Measurements from ENCODE around the gene NRG3.

The NRG3 gene

DNA sequence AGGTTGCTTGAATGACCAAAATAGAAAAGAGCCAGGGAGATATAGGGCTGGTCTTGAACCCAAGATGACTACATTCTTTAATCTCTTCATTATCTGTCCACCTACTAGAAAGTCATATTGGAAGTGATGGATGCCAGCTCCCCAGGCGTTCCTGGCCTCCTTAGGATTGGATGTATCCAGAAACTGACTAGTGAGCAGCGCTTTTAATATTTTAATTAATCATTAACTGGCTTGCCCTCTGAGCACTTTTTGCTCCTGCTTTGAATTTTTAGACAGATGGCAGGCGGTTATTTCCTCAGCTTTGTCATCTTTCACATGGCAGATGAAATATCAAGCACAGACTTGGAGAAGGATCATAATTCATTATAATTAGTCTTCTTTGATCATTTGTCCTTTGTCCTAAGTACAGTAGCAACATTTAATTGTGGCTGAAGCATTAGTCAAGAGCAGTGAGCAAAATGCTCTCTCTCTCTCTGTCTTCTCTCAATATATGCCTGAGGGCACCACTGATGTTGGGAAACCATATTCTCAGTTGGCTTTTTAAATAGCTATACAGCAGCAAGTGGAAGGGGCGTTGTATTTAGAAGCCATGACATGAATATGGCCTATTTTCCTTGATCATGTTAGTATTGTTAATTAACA is 588.0 kb downstream of the NRG3 start:
- in situ Hi-C loops (cut with HindIII; ENCODE audit: low sequenced_read_pairs) = no loop called here

DNA sequence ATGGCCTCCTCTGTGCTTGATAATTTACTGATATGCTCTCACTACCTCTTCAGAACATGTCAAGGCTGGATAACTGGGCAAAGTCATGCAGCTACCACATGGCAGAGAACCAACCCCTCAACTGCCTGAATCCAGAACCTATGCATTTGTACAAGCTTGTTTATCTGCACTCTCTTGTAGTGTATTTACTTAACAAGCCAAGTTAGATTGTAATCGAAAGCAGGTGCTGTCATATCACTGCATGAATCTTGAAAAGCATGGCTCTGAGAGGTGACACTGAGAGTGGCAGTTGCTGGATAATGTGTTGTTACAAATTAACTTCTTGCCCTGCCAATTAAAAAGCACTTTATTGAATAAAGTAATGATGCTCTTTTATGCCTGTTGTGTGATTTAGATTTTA is 588.6 kb downstream of the NRG3 start:
- in situ Hi-C loops (cut with HindIII; ENCODE audit: low sequenced_read_pairs) = no loop called here

DNA sequence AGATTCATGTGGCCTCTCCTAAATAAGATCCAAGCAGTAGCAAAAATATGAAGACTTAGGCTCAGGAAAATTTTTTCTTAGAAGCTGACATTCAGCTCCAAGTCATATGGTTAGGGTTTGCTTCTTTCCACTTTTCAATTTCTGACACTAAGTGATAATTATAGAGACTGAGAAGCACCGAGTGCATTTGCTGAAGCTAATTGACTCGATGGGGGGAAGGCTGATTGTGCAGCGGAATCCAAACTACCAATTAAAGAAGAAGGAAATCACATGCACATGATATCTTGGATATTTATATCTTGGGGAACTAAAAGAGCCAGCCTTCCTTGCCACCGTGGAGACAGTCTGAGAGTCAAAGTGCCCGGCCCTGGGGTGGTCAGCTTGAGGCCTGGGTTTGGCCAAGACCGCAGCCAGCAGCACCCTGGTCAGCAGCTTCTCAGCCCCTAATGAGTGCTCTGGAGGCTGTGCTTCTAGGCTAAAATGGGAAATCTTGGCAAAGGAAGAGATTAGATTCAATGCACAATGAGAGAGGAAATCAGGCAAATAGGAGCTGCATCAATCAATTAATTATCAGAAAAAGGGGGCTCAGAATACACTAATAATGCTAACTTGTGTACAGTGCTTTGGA is 589.3 kb downstream of the NRG3 start:
- in situ Hi-C loops (cut with HindIII; ENCODE audit: low sequenced_read_pairs) = no loop called here

DNA sequence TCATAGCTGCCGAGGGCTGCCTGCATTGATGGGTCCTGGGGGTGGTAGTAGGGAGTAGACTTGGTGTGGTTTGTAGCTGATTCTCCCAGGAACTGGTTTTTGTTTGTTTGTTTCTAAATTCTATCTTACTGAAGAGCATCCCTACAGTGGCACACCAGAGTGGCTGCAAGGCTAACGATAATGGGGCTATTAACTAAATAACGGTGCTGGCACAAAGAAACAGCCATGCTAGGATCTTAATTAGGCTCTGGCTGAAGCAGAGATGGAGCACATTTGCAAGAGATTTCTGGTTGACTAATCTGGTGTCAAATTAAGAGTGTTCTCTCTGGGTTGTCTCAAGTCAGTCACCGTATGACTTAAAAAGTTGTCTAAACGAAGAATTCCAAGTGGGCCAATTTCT is 590.0 kb downstream of the NRG3 start:
- in situ Hi-C loops (cut with HindIII; ENCODE audit: low sequenced_read_pairs) = no loop called here

DNA sequence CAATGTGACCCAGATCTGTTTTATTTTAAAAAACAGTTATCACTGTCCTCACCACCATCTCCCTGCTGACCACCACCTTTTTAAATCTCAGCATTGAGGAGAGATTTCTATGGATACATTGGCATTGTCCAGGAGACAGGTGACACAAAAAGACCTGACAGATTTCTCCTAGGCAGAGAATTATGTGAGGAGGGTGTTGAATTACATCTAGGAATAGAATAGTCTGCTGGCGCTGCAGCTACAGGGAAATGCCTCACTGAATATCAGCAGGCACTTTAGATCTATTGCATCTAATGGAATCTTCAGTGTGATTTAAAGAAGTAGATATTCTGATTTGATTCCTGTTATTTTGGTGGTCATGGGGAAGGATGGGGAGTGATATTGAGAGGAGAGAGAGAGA is 593.5 kb downstream of the NRG3 start:
- in situ Hi-C loops (cut with HindIII; ENCODE audit: low sequenced_read_pairs) = no loop called here

DNA sequence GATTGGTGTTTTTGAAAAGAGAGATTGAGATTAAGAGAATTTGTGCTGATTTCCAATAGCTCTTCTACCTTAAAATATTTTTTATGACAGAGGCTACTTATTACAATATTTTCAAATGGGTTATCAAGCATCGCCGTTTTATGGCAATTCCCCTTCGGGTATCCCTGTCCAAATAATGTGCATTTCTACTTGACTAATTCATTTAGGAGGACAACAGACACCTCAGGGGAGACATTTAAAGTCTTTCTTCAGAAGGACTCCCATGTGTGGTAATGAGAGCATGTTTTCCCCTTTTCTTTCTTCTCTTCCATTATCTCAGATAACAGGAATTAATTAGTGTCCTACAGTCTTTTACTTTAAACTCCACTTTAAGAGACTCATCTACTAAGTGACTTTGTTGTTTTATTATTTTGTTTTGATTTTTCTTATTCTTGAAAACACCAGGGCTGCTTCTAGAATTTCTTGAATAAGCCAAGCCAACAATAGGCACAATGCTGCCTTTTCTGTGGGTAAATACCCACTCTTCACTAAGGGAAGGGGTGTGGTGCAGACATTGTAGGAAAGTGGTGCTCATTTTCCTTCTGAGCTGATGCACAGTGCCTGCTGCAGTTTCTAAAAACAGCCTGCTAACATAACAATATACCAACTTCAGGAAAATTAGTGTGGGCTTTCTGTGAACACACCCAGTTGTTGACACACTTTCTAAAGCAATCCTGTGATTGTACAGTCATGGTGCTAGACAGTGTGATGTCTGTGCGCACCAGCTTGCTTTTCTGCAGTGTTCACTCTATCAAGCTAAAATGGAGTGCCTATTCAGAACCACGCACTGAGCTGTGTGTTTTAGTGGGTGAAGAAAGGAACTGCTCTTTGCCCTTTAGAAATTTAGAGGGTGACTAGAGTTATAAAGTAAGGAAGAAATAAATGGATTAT is 597.7 kb downstream of the NRG3 start:
- in situ Hi-C loops (cut with HindIII; ENCODE audit: low sequenced_read_pairs) = no loop called here

DNA sequence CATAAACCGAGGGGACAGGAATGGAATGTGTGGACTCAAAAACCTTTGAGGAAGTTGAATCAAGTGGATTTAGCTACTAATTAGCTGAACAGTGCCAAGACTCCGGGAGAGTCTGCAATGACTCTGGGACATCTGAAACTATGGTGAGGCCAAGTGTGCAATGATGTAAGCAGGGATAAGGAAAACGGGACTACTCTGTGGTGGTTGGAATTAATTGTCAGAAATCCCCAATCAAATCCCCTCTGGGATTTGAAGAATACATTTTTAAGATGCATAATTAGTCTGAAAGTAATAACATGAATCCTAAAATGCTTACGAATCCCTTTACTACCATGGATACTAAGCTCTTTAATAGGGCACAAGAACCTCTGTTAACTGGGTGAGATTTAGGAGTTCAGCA is 602.8 kb downstream of the NRG3 start:
- in situ Hi-C loops (cut with HindIII; ENCODE audit: low sequenced_read_pairs) = no loop called here

DNA sequence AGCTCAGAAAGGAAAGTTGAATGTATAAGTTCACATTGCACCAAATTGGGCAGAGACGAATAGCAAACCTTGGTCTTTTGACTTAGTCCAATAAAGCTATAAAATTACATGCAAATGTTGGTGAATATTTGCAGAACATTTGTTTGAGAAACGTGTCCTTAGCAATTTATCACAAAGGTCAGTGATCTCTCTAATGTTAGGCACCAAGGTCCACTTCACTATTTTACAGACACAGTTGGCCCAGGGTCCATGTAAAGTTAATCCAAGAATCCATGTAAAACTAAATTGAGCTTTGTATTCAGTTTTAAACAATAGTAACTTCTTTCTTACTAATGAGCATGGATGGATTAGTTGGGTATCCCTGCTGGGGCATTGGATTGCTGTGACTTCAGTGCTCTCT is 617.7 kb downstream of the NRG3 start:
- in situ Hi-C loops (cut with HindIII; ENCODE audit: low sequenced_read_pairs) = no loop called here

DNA sequence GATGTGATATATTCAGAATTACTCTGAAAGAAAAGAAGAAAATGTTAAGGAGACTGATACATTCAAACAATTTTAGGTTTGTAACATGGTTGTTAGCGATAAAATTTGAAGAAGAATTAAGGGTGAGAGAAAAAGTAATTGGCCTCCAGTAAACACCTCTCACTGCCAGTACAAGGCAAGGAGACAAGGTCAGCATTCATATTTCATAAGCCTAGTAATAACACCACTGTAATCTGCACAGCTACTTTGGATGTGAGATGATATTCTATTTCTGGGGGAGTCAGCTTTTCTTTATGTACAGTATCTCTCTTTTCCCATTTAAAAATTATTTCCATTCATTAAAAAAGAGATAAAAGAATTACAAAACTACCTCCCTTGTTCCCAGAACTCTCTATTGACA is 621.1 kb downstream of the NRG3 start:
- in situ Hi-C loops (cut with HindIII; ENCODE audit: low sequenced_read_pairs) = no loop called here

DNA sequence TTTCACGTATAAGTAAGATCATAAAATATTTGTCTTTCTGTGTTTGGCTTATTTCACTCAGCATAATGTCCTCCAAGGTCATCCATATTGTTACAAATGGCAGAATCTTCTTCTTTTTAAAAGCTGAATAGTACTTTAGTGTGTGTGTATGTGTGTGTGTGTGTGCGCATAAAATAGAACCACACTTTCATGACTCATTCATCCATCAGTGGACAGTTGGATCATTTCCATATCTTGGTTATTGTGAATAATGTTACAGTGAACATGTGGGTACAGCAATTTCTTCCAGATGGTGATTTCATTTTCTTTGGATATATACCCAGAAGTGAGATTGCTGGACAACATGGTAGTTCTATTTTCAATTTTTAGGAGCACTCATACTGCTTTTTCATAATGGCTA is 622.4 kb downstream of the NRG3 start:
- in situ Hi-C loops (cut with HindIII; ENCODE audit: low sequenced_read_pairs) = no loop called here

DNA sequence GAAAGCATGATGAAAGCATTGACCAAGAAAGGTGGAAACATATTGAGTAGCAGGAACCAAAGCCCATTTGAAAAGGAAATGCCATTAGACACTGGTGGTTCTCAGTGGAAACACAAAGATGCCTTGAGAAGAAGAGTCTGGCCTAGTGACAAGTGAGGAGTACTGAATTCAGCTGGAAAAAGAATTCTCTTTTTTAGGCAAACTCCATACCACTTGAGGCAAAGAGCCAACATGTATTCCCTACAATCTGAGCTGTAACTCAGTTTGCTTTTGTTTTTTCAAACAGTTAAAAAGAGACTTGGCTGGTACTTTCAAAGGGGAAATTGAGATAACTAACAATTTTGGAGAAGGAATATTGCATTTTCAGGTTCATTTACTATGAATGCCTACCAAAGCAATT is 624.0 kb downstream of the NRG3 start:
- in situ Hi-C loops (cut with HindIII; ENCODE audit: low sequenced_read_pairs) = no loop called here

DNA sequence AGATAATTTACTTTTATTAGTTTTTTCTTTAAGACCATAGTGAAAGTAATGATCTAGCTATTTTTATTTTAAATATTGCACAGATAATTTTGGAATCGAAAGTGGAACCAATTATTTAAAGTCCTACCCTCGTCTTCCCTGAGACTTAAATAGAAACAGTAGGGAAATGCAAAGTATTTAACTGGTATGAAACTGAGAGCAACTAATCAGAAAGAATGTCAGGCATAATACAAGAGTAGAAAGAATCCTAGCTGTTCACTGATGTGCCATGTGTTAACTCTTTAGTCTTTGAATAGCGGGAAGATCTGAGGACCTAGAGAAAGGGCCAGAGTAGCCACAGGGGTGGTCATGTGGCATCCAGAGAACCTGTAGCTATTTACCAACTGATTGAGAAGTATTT is 630.0 kb downstream of the NRG3 start:
- in situ Hi-C loops (cut with HindIII; ENCODE audit: low sequenced_read_pairs) = no loop called here

DNA sequence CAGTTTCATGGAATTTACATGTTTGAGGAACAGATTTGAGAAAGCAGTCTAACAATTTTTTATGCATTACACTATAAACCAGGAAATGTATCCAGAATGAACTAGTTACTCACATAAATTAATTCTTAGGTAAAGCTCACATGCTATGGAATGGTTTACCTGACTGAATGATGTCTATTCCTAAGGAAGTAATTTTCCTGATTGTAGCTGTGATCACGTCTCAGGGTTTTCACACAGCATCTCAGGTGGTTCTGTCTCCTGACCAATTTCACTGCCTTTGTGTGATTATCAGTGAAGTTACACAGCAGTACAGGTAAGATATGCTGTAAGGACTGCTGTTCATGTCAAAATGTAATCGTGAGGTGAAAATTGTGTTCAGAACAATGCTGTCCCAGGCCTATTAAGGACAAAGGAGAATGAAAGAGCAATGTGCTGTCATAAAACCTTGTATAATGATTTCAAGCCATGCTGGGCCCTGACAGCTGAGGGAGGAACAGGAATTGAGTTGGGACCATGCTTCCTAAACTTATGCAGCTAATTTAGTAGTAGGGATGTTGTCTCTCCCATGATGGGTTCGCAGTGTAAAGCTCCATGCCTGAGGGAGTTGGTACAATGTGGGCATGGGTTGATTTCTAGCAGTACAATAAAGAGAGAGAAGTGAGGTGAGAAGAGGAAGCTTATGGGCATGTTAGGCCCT is 631.8 kb downstream of the NRG3 start:
- in situ Hi-C loops (cut with HindIII; ENCODE audit: low sequenced_read_pairs) = no loop called here

DNA sequence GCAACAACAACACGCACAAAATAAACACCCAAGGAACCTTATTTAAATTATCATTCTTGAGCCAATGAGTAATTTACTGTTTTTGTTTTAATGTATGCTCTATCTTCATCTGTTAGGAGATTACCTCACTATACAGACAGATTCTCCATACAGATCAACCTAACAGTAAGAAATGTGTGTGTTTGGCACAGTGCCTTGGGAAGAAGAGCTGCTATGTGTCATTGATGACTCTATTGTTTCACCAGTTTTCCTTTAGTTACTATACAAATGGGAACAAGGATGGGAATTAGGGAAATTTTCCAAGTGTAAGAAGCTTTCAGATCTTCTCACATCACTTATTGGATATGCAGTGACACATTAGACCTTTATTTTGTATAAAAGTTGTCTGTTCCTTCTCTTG is 640.3 kb downstream of the NRG3 start:
- in situ Hi-C loops (cut with HindIII; ENCODE audit: low sequenced_read_pairs) = no loop called here

DNA sequence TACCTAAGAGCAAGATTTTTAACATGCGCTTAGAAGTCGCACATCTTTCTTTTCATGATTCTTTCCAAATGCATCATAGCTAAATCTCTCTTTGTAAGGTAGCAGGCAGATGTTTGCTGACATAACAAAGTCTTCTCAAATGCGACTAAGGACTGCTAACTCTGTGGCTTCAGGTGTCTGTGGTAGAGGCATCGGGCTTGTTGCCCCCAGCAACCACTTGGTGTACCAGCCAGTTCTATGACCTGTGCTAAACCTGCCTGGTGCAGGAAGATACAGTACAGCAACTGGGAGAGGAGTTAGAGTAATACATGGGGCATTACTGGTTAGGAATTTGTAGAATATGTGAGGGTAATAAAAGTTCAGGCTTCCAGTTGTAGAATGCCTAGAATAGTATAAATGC is 654.1 kb downstream of the NRG3 start:
- in situ Hi-C loops (cut with HindIII; ENCODE audit: low sequenced_read_pairs) = no loop called here

DNA sequence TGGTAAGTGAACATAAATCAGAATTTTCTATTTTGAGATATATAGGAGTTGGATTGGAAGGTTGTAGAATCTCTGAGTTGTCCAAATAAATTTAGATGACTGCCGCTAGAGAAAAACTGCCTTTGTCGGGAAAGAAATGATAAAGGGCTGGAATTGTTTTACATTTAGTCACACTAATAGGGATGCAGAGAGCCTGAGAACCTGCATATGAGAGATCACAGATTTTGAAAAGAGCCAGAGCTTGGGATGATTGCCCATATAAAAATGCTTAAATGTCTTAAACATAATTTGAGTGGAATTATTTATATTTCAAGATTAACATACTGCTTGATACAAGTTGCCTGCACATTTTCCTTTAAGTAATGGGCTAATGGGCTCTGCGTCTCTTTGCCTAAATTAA is 660.5 kb downstream of the NRG3 start:
- in situ Hi-C loops (cut with HindIII; ENCODE audit: low sequenced_read_pairs) = no loop called here

DNA sequence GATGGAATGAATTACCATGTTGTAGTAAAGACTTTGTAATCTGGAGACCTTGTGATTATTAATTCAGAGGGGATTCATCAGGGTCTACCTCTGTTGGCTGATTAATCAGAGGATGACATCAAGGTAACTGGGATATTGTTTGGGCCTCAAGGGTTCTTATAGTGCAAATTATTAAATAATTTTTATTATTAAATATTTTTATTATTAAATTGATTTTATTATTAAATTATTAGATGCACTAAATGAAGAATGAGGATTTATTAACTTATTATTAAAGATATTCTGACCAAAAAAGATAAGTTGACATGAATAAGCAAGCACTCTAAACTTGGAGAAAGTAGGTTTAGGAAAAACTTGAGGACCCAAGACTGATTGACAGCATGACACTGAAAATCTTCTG is 661.7 kb downstream of the NRG3 start:
- in situ Hi-C loops (cut with HindIII; ENCODE audit: low sequenced_read_pairs) = no loop called here

DNA sequence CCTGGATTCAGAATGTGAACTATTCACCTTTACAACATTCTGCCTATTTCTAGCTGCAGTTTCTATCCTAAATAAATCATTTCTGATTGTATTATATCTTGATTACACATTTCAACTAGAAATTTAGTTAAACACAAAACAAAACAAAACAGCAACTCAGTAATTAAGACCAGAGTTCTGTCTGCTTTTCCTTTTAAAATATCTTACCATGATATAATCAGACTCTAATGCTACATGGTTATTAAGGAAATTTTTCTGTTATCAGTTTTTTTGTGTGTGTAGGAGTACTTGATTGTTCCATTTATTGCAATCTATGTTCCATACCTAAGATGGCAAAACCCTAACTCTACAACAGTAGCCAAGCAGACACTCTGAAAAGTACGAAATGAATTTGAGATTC is 663.3 kb downstream of the NRG3 start:
- in situ Hi-C loops (cut with HindIII; ENCODE audit: low sequenced_read_pairs) = no loop called here

DNA sequence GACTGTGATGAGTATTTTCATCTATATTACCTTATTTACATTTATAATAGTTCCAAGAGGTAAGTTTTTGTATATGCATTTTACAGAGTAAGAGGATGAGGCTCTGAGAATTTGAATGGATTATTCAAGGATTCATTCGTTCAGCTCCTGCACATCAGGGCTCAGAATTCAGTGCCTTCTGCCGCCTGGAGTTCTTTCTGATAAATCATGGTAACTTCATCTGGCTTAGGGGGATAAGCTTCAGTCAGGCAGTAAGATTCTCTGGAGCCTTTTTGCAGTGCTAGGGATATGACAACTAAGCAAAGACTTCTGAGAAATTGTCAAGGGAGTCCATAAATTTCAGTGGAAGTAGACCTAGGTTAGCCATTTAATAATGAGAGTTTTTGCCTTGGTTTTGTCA is 668.6 kb downstream of the NRG3 start:
- in situ Hi-C loops (cut with HindIII; ENCODE audit: low sequenced_read_pairs) = no loop called here

DNA sequence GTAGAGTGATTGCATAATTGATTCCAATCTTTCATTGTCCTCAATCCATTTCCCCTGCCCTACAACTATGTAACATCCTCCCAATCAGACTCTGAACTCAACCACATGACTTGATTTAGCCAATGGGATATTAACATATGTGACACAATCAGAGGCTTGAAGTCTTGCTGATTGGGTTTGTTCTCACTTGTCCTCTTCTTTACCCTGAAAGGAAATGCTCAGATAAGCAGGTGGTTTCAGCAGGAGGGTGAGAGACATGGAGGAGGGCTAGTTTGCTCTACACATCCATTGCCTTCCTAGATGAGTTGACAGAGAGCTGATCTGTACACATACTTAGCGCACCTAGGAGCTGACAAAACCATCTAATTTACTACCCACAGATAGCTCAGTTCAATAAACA is 669.4 kb downstream of the NRG3 start:
- in situ Hi-C loops (cut with HindIII; ENCODE audit: low sequenced_read_pairs) = no loop called here

DNA sequence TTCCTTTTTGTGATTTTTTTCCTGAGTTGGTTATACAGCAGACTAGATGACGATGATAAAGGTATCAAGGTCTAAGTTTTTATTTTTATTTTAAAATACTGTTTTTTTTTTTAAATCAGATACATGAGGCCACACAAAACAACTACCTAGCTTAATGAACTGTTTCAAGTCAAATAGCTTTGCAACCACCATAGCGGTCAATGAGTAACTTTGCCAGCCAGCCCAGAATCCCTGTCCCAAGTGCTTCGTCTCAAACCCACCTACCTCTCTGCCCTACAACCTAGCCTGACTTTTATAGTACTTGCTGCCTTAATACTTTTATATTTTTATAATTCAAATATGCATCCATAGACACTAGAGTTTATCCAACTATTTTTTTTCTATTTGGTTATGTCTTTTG is 676.5 kb downstream of the NRG3 start:
- in situ Hi-C loops (cut with HindIII; ENCODE audit: low sequenced_read_pairs) = no loop called here

DNA sequence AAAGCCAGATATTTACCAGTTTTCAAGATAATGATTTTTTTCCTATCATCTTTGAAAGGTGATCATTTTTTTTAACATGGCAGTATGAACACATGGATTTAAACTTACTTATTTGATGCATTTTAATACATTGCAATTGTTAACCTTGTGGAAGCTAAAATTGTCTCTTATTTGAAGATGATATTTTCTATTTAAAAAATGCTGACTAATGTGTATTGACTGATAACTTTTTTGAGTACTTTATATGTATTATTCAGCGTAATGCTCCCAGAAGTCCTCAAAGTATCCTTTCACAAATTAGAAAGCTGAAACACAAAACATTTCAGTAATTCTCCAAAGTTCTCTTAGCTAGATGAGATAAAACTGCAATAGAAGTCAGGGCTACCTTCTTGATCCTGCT is 677.3 kb downstream of the NRG3 start:
- in situ Hi-C loops (cut with HindIII; ENCODE audit: low sequenced_read_pairs) = no loop called here
